ENCODE results near the gene HNRNPCL2. TPM values are rescaled to one million over a fixed set of nuclear protein-coding genes. Genes with fewer than 3 reads are reported as not detected.
"Not testable (repeated sequence)": the region's sequence is repeated elsewhere in the genome, so short reads cannot be mapped to it uniquely, and the experiment has no call there.

The HNRNPCL2 gene
- total RNA-seq (2014; rRNA removed; shearing (Covaris generic)), result not detected in 2 replicates

- not testable (repeated sequence) for DNase-seq (ENCODE audit: low spot score)
Measured at GRCh38 chr1:13116754-13117153, at the start of gene HNRNPCL2. TSS of gene HNRNPCL2 (minus strand) at chr1:13116854. CDS start at chr1:13116400, 454 bp downstream.

- DNase-seq (ENCODE audit: low spot score), result not testable (repeated sequence)
Measured at GRCh38 chr1:13165531-13165930, 48.9 kb upstream of the HNRNPCL2 start, which contains the start of gene HNRNPCL4. TSS of gene HNRNPCL4 (minus strand) at chr1:13165631. CDS start at chr1:13165467, 164 bp downstream.

- DNase-seq (ENCODE audit: low spot score), result not testable (repeated sequence)
Measured at GRCh38 chr1:13155909-13156308, 39.3 kb upstream of the HNRNPCL2 start, which contains the start of gene PRAMEF26. TSS of gene PRAMEF26 (minus strand) at chr1:13156009. CDS start at chr1:13153095, 2,914 bp downstream.

- not testable (repeated sequence) for DNase-seq (ENCODE audit: low spot score)
Measured at GRCh38 chr1:13070474-13070873, 46.2 kb downstream of the HNRNPCL2 start, which contains the start of gene PRAMEF25. TSS of gene PRAMEF25 (plus strand) at chr1:13070774. CDS start at chr1:13073694, 2,920 bp downstream.

Other genes starting within 250 kb of the HNRNPCL2 start
- not detected in 2 replicates for gene PRAMEF4, start 230.7 kb downstream of the HNRNPCL2 start, total RNA-seq (2014; rRNA removed; shearing (Covaris generic))
- gene PRAMEF10, start 218.6 kb downstream of the HNRNPCL2 start, total RNA-seq (2014; rRNA removed; shearing (Covaris generic)), result not detected in 2 replicates
- not detected in 2 replicates for gene PRAMEF7, start 200.2 kb downstream of the HNRNPCL2 start, total RNA-seq (2014; rRNA removed; shearing (Covaris generic))
- not detected in 2 replicates for gene PRAMEF6, start 169.3 kb downstream of the HNRNPCL2 start, total RNA-seq (2014; rRNA removed; shearing (Covaris generic))
- not detected in 2 replicates for gene PRAMEF27, start 60.3 kb downstream of the HNRNPCL2 start, total RNA-seq (2014; rRNA removed; shearing (Covaris generic))
- not detected in 2 replicates for gene HNRNPCL3, start 56.1 kb downstream of the HNRNPCL2 start, total RNA-seq (2014; rRNA removed; shearing (Covaris generic))
- not detected in 2 replicates for gene PRAMEF25, start 46.1 kb downstream of the HNRNPCL2 start, total RNA-seq (2014; rRNA removed; shearing (Covaris generic))
- gene PRAMEF26, start 39.2 kb upstream of the HNRNPCL2 start, total RNA-seq (2014; rRNA removed; shearing (Covaris generic)), result not detected in 2 replicates
- not detected in 2 replicates for gene HNRNPCL4, start 48.8 kb upstream of the HNRNPCL2 start, total RNA-seq (2014; rRNA removed; shearing (Covaris generic))
- gene PRAMEF9, start 55.0 kb upstream of the HNRNPCL2 start, total RNA-seq (2014; rRNA removed; shearing (Covaris generic)), result not detected in 2 replicates
- not detected in 2 replicates for gene PRAMEF13, start 84.6 kb upstream of the HNRNPCL2 start, total RNA-seq (2014; rRNA removed; shearing (Covaris generic))
- not detected in 2 replicates for gene PRAMEF18, start 109.3 kb upstream of the HNRNPCL2 start, total RNA-seq (2014; rRNA removed; shearing (Covaris generic))
- not detected in 2 replicates for gene PRAMEF5, start 137.3 kb upstream of the HNRNPCL2 start, total RNA-seq (2014; rRNA removed; shearing (Covaris generic))
- gene PRAMEF8, start 168.3 kb upstream of the HNRNPCL2 start, total RNA-seq (2014; rRNA removed; shearing (Covaris generic)), result not detected in 2 replicates
- gene PRAMEF33, start 186.7 kb upstream of the HNRNPCL2 start, total RNA-seq (2014; rRNA removed; shearing (Covaris generic)), result not detected in 2 replicates
- not detected in 2 replicates for gene PRAMEF15, start 198.7 kb upstream of the HNRNPCL2 start, total RNA-seq (2014; rRNA removed; shearing (Covaris generic))
- gene PRAMEF14, start 230.3 kb upstream of the HNRNPCL2 start, total RNA-seq (2014; rRNA removed; shearing (Covaris generic)), result not detected in 2 replicates